ENCODE measurements around the gene FARS2.
A peak's percentile ranks its signal among the peaks of the same experiment; 100 is the strongest.

The FARS2 gene

DNA sequence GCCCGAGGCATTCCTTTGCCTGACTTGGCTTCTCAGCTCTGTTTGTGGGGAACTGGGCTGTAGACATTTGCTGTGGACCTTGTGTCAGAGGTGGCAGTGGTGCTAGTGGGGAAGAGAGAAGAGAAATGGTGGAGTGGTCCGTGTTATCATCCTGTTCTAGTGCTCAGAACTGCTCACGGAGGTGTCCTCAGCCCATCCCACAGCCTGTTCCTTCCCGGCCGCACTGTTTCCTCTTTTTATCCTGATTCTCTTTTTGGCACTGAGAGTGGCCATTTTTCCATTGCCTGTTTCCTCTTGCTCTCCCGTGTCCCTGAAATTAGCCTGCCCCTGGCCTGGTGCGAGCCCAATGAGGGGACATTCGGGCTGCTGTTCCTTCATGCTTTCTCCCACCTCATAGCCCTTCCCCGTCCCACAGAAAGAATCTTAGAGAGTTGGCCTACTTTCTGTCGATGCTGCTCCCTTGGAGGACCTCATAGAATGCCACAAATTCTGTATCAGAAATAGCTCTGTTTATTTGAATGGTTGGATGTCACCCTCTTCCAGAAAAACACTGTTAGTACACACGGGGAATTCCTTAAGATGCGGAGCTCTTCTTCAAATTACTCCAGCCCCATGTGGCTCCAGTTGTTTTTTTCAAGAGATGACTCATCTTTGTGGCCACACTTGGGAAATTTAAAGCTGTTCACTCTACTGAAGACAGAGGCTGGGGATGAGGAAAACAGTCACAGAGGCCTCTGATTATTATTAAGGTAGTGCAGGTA is 26.1 kb downstream of the FARS2 start:
- peak; percentile 9 for DNase-seq (ENCODE audit: low spot score)

- DNase-seq (ENCODE audit: low spot score), result no peak
Observed at GRCh38 chr6:5287966-5288297, 26.6 kb downstream of the FARS2 start.

- no peak for DNase-seq (ENCODE audit: low spot score)
Observed at GRCh38 chr6:5290097-5290496, 28.8 kb downstream of the FARS2 start.

GRCh38 chr6:5290500-5290899 is 29.2 kb downstream of the FARS2 start:
- DNase-seq (ENCODE audit: low spot score), result no peak

DNA sequence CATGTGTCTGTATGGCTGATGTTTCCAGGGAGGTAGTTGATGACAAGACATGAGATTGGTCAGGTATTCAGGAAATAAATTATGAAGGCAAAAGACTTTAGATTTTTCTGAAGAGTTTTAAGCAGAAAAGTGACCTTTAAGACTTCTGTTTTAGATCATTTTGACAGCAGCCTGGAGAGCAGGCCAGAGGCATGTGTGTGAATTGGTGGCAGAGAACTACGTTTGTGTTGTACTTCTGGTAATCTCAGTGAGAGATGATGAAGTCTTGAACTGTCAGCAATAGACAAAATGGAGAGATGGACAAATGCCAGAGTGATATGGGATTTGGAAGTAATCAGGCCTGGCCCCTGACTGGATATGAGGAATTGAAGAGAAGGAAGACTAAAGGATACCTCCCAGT is 30.8 kb downstream of the FARS2 start:
- no peak for DNase-seq (ENCODE audit: low spot score)

DNA sequence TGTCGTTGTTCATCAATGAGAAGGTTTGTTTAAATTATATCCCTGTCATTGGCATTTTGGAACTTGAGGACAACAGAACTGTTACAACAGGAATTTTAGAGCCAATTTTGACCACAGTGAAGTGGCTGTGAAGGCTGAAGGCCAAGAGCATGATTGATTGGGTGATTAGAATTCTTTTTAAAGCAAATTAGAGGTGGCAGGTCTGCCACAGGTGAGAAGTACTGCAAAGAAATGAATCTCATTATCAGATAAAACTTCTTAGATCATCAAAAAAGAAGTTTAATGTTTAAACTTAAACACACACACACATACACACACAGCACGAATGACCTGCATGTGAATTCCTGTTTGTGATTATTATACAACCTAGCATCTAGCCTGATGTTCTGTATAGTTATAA is 32.4 kb downstream of the FARS2 start:
- DNase-seq (ENCODE audit: low spot score), result no peak

DNA sequence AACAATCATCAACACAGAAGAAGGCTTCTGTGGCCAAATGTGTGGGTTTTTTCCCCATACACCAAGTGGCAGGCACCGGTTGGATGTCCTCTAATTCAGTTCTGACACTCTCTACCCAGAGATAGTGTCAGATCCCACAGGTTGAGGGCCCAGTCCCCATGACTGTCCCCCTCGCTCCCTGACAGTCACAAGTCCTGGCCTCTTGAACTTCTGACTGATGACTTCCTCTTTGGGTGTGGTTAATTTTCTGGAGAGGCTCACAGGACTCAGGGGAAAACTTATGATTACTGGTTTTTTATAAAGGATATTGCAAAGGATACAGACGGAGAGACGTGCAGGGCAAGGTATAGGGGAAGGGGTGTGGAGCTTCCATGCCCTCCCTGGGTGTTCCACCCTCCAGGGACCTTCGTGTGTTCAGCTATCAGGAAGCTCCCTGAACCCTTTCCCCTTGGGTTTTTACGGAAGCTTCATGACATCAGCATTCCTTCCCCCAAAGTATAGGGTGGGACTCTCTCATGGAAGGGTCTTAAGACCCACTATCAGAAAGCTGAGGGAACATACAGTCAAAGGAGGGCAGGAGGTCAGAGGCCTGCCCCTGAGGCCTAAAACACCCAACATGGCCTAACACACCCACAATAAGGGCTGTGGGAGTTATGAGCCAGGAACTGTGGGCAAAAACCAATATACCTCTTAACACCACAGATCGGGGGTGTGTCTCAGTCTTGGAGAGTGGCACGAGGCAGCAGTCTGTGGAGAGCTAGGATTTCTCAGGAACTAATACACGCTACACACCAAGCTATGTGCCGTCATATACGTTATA is 33.3 kb downstream of the FARS2 start:
- DNase-seq (ENCODE audit: low spot score), result no peak

DNA sequence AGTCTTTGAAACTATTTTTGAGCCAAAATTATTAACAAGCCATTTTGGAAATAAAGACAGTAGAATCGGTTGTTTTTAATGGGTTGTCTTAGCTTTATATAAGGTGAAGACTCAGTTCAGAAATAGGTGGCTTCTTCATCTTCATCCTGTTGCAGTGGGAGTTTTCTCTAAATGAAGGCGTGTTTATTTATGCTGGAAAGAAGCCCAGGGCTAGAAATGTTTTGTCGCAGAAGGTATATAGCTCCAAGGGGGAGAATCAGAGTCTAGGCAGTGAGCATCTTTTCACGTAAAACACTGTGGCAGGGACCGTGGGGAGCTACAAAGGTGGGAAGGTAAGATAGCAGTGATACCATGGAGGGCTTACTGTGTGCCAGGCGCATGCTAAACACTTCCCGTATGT is 34.3 kb downstream of the FARS2 start:
- no peak for DNase-seq (ENCODE audit: low spot score)

DNA sequence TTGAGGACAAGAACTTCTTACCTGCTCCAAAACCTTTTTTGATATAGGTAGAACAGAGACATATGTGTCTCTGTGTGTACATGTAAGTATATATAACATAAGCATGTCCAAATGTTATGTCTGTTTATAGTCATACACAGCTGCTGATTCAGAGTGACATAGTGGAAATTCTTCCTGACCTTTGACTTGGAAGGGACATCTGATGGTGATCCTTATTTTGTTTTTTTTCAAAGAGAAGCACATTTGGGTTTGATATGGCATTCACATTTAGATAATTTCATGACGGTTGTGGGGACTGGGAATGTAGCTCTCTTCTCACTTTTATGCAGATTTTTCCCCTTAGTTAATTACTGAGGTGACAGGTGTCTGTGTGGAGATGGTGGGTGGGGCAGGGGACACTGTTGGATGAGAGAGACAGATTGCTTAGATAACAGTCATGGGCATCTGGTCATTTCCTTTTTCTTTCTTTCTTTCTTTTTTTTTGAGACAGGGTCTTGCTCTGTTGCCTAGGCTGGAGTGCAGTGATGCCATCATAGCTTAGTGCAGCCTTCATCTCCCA is 39.0 kb downstream of the FARS2 start:
- no peak for DNase-seq (ENCODE audit: low spot score)

- DNase-seq (ENCODE audit: low spot score), result no peak
Observed at GRCh38 chr6:5302220-5302946, 41.1 kb downstream of the FARS2 start.

DNA sequence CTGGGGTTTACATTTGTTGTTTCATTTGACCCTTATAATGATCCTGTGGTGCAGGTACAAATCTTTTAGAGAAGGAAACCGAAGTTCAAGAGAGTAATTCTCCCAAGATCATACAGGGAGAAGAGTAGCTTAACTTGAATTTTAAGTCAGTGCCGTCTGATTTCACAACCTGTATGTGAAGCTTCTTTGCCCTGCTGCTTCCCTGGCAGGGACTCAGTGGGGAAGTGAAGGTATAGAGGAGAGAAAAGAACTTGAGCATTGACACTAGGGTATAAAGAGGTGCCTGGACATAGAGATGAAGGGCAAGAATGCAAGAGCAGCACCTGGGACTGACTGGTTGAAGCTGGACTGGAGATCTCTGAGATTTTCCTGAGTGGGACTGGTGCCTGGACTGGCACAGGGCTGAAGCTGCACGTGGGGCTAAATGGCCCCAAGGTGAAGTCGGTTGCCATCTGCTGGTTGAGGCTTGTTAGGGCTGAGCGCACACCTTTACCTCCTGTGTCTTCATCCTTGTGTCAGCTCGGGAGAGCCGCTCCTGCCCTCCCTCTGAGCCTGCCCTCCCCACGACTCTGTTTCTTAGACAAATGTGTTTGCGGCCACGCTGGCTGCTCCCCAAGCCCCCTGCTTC is 41.8 kb downstream of the FARS2 start:
- no peak for DNase-seq (ENCODE audit: low spot score)

DNA sequence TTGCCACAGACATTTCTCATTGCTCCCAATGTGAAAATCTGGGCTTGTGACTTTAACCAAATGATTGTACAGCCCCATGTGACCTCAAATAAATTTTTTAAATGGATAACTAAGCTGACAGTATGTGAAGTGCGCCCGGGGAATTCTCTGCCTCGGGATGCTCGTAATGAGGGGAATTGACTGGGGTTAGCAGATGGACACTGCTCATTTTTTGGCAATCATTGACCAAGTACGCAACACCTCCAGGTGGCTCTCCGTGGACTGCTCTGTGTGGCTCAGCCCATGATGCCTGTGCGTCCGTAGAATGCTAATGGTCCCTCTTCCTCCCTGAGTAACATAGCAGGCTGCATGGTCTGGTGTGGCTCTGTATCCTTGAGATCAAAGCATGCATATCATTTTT is 42.4 kb downstream of the FARS2 start:
- no peak for DNase-seq (ENCODE audit: low spot score)

- no peak for DNase-seq (ENCODE audit: low spot score)
Observed at GRCh38 chr6:5305968-5306626, 44.8 kb downstream of the FARS2 start.

- no peak for DNase-seq (ENCODE audit: low spot score)
Observed at GRCh38 chr6:5307058-5307457, 45.7 kb downstream of the FARS2 start.

DNA sequence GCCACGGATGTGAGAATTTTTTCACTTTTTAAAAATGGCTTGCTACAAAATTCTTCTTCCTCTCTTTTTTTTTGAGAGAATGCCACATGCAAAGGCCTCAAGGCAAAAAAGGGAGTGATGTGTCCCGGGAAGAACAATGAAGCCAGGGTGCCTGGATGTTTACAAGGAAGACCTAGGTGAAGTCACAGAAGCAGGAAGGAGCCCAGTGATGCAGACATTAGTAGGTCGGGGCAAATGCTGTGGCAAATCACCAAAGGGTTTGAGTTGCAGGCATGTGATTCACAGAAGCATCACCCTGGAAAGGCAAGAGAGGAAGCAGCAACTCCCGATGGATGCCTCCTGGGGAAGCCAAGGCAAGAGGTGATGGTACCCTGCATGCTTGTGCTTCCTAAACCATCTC is 46.8 kb downstream of the FARS2 start:
- peak; percentile 65 for DNase-seq (ENCODE audit: low spot score)

GRCh38 chr6:5314191-5314865 is 53.0 kb downstream of the FARS2 start:
- no peak for DNase-seq (ENCODE audit: low spot score)

DNA sequence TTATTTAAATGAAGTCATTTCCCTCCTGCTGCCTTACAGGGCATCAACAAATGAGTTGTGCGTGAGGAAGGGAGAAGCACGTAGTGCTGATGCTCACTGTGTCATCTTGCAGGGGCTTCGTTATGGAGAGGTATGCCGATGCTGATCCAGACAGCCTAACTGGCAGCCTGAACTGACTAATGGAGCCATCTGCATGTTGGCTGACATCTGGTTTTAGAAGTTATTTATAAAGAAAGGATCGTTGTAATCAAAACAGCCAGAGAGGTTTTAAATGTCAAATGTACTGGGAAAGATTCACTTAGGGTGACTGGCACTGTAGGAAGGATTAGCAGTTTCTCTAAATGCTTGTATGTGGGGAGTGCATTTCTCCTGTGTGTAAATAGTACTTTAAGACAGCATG is 54.6 kb downstream of the FARS2 start:
- no peak for DNase-seq (ENCODE audit: low spot score)

DNA sequence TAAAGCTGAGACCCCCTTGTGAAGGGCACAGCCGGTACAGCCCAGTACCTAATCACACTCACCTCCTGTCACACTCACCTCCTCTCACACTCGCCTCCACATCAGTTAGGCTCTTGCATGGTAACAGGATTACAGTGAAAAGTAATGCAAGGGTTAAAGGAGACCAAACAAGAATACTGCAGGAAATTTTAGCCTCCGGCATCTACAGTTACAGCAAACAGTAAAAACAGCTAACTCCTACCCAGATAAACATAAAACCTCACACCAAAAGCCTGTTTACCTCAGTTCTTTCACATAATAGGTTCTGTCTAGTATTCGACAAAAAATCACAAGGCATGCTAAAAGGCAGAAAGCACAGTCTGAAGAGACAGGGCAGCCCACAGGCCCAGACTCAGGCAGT is 55.6 kb downstream of the FARS2 start:
- no peak for DNase-seq (ENCODE audit: low spot score)

GRCh38 chr6:5318617-5319272 is 57.4 kb downstream of the FARS2 start:
- DNase-seq (ENCODE audit: low spot score), result no peak

DNA sequence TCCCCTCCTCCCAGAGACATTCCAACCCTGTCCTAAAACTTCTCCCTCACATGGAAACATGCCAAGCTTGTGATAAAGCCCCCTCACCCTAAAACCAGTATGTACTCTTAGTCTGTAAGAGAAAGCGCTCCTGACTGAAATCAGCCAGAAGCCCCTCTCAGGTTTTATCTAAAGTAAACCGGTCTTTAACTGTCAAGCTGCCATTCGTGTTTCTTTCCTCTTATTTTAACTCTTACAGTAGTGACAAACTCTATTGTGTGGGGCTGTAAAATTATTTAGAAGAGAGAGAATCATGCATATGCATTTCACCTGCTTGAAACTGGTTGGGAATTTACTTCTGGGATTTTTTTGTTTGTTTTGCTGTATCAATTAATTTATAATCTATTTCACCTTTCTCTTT is 62.7 kb downstream of the FARS2 start:
- DNase-seq (ENCODE audit: low spot score), result no peak

- DNase-seq (ENCODE audit: low spot score), result no peak
Observed at GRCh38 chr6:5325173-5325572, 63.9 kb downstream of the FARS2 start.
